Stimulated activated CD4-positive, alpha-beta T cell treated with anti-CD3 and anti-CD28 coated beads, Interleukin-12 subunit alpha, Interleukin-12 subunit beta, amount 100 ng/mL, for 24 hours (primary cell): Measurements from ENCODE around the gene RIPPLY3.

Experiments
- DNase-seq, 2 experiments: peaks; one replicate each; pipeline ENCODE4 v3.0.0-alpha.2; 2020; ENCODE audit warnings: low read depth in 2 of 2

The RIPPLY3 gene

GRCh38 chr21:37006486-37007291, at the start of gene RIPPLY3:
Gene RIPPLY3, plus strand, starts transcription at chr21:37006702. Its CDS starts 71 bp downstream, at chr21:37006773.
- no peak for DNase-seq

GRCh38 chr21:36959020-36959835, 47.3 kb upstream of the RIPPLY3 start:
- DNase-seq: no peak

DNA sequence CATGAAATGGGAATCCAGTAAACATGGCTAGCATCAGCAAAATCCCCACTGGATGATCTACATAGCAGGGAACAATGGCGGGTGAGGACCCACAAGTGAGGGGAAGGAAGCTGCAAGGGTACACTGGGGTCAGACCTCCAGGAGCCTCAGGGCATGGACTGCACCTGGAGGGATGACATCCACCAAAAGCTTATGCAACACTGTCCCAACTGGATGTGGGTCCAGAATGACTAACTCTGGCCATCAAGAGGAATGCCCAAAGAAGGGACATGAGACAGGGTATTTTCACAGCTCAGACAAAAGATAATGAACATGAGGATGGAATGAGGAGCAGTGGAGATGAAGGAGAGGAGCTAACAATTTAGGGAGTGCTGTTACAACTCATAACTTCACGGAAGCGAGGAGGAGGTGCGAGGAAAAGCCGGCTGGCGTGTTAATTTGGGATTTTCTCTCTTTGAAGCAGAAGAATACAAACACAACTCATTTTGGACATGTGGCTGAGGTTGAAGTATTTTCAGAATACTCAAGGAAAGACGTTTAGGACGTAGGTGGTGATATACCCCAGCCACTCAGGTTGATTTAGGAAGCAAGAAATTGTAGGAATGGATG, 45.7 kb upstream of the RIPPLY3 start:
- no peak for DNase-seq

DNA sequence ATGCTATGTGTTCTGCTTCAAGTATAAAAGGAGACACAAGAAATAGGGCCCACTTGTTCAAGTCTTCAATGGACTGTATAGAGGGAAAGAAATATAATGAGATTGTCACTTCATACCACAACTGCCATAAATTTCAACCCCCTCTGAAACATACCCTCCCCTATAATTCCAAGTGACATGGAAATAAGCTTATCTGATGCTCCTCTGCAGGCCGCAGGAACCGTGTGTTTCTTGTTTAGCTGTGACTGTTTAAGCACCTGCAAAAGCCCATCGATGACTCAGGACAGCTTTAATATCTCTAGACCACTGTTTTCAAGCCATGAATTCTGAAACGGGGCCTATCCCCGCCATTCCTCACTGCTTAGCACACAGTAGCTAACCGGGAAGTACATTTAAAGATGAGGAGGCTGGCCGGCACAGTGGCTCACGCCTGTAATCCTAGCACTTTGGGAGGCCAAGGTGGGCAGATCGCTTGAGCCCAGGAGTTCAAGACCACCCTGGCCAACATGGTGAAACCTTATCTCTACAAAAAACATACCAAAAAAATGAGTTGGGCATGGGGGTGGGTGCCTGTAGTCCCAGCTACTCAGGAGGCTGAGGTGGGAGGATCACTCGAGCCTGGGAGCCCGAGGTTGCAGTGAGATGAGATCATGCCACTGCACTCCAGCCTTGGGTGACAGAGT, 44.3 kb upstream of the RIPPLY3 start:
- no peak for DNase-seq

GRCh38 chr21:36964398-36964797, 42.1 kb upstream of the RIPPLY3 start:
- no peak for DNase-seq

DNA sequence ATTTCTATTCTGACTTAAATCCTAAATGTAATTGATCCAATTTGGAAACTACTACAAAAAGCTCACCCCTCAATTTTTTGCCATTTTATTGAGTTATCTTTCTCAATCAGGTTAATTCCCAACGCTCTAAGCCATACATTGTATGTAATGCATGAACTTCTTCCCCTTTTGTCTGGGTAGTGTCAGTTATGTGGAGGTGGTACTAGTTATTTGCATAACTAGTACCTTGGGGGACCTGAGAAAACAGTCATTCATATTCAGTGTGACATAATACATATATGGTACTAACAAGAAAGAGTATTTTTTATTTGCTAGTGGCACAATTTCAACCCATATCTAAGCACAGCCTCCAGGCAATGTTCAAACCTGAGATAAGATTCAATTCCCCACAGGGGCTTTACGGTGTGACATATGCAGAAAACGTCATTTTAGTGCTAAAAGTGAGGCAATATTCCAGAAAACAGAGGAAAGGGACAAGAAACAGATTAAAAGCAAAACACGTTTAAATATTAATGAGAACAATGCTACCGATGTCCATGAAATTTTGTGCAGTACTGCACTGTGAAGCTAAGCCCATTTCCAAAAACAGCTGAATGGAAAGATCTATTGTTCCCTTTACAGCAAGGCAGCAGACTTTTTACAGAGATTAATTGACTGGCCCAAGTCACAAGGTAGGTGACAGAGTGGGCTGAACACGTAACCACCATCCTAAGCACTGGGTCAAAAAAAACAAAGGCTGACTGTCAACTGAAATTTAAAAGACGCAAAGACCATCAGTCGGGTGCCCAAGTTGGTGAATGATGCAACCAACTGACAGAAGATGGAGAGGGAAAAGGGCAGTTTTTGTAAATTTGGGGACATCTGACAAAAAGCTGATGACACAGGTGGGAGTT, 41.4 kb upstream of the RIPPLY3 start:
- DNase-seq: no peak

- DNase-seq: no peak
These were observed 40.8 kb upstream of the RIPPLY3 start for GRCh38 chr21:36965720-36966065.

DNA sequence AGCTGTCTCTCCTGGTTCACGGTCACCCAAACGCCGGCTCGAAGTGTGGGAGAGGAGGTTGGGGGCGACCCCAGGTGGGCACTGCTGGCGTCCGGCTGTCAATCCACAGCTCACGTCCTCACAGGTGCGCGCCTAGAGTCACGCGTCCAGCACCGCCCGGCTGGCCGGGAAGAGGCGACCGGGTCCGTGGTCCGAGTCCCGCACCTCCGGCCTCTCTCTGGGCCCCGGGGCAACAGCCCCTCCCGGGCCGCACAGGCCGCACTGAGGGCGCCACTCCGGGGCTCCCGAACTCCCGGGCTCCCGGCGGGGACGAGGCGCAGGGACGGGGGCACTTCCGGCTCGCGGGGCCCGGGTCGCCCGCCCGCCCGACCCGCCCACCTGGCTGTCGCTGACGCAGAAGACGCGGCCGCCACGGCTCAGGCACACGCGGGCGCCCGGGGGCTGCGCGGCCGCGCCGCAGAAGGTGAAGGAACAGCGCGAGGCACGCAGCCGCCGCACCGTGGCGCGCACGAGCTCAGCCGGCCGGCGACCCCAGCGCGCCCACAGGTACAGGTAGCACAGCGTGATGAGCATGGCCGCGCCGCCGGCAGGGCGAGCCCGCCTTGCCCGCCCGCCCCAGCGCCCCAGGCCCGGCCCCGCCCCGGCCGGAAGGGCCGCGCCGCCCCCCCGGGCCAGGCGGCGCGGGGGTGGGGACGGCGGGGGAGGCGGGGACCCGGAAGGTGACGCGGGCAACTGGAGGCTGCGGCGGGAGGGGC, 40.3 kb upstream of the RIPPLY3 start, which contains the start of gene HLCS:
Gene HLCS, minus strand, starts transcription at position 604 of the 755 bp plus-strand sequence. Its CDS starts 31 bp downstream, at position 573.
- peak; percentile 44 to 62 for DNase-seq

GRCh38 chr21:36966821-36967768, 39.4 kb upstream of the RIPPLY3 start:
- DNase-seq: no peak

GRCh38 chr21:36968414-36968813, 38.1 kb upstream of the RIPPLY3 start:
- DNase-seq: no peak

- no peak for DNase-seq
These were observed 37.5 kb upstream of the RIPPLY3 start for GRCh38 chr21:36968976-36969375.

DNA sequence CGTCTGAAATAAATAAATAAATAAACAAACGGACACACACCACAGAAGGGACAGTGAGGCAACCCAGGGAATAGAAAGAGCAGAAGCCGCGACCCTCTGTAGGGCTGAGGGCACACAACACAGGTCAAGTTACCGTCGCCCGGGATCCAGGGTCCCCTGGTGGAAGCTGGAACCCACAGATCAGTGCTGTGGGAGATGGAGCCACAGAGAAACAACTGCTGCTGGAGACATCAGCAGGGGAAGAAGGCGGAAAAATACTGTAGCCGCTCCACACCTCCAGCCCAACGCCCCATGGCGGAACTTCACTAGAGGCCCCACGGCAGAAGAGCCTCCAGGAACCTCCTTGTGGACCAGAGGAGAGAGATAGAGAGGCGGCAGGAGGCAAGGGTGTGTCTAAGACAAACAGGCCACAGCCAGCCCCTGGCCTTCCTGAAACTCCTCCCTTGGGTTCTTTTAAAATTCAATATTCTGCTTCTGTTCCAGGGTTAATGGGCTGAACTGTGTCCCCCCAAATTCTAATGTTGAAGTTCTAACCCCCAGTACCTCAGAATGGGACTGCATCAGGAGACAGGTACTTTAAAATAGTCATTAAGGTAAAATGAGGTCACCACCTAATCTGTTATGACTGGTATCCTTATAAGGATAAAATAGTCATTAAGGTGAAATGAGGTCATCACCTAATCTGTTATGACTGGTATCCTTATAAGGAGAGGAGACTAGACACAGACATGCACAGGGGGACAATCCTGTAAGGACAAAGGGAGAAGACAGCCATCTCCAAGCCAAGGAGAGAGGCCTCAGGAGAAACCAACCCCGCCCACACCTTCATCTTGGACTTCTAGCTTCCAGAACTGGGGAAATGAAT, 32.3 kb upstream of the RIPPLY3 start:
- no peak for DNase-seq

- no peak for DNase-seq
These were observed 31.7 kb upstream of the RIPPLY3 start for GRCh38 chr21:36974851-36975192.

DNA sequence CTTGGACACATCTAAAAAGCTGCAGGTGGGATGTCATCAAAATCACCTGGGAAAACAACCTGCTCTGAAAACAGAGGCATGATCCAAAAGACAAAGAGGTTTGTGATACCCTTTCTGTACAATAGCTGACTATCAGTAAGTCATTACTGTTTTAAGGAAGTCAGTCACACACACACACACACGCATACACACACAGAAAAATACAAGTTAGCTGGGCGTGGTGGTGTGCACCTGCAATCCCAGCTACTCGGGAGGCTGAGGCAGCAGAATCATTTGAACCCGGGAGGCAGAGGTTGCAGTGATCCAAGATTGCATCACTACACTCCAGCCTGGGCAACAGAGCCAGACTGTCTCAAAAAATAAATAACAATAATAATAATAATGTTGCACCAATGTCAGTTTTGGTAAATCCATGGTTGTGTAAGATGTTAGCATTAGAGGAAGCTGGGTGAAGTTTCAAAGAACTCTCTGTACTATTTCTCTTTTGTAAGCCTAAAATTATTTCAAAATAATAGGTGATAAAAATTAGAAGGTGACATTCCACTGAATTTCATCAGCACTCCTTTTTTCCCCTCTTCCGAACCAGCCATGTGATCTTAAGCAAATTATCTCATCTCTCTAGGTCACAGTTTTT, 30.2 kb upstream of the RIPPLY3 start:
- no peak for DNase-seq

DNA sequence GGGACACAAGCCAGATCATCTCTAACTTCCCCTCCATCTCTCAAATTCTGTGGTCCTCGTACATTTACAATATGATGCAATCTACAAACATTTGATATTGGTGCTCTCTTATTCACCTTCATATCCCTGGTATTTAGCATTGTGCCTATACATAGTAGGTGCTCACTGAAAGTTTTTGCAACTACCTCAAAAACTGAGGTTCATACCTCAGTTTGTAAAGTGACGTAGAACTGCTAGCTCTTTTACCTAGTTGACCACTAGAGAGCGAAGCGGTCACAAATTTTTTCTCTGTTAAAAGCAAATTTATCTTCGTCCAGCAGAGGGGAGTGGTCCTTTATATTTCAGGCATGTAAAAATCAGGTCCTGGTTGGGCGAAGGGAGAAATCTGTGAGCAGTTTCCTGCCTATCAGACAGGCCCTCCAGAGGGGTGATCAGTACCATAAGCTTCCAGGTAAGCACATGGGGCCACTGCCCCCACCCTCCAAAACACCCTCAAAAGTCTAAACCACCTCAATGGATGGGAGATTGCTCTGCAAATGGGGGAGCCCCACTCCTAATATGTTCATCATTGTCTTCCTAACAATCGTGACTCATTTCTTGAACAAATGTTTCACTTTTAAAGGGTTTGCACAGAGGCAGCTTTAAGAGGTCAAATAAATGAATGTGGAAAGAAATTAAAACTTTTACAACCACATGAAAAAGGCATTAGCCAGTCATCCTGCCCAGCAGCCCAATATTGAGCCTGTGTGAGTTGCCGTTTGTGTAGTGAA, 29.4 kb upstream of the RIPPLY3 start:
- no peak for DNase-seq

DNA sequence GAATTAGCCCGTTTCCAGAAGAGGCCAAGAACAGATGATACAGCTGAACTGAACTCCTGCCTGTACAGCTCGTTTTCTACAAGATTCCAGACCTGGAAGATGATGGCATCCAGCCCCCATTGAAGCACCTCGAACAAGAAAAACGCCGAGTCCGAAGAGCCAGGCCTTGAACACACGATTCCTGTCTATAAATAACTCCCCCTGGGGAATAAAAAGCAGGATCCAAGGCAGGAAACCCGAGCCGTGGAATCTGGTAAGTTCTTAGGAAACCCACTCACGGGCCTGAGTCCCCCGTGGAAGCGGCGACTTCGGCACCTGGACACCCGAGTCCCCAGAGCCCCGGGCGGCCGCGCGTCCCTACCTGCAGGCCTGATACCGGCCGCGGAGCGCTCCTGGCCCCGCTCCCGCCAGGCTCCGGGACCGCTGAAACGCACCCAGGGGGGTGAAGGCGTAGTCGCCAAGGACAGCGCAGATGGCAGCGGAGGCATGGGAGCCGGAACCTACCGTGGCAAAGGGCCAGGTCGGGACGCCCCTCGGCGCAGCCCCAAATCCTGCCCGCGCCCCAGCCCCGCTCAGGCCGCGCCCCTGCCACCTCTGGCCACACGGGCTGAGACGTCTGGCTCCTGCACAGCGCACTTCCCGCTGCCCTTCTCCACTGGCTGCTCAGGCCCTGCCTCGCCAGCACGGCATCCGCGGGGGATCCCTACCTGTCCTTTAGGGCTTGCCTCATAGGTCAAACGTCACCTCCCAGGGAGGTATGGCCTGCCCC, 26.0 kb upstream of the RIPPLY3 start:
- DNase-seq: no peak
